Testis (tissue), 3 donors: Measurements from ENCODE around the gene EHBP1L1. TPM values are rescaled to one million over a fixed set of nuclear protein-coding genes. Genes with fewer than 3 reads are reported as not detected.

Experiments used
- DNase-seq: peaks from one replicate; pipeline ENCODE4 v3.0.0-alpha.2; 2019
- H3K27ac ChIP-seq, 2 donors: fragments of 200-600 bp; sonication (generic); one replicate each; pipeline ENCODE4 v1.5.1; 2019
- H3K27me3 ChIP-seq: fragments of 200-600 bp; sonication (generic); one replicate; pipeline ENCODE4 v1.5.1; 2019
- H3K36me3 ChIP-seq: fragments of 200-600 bp; sonication (generic); one replicate; pipeline ENCODE4 v1.5.1; 2017; ENCODE audit warnings: low read depth; ENCODE audit errors: missing control alignments
- H3K4me1 ChIP-seq: fragments of 200-600 bp; sonication (generic); one replicate; pipeline ENCODE4 v1.5.1; 2019
- H3K4me3 ChIP-seq, 2 donors: fragments of 200-600 bp; sonication (generic); one replicate each; pipeline ENCODE4 v1.5.1; 2017 to 2019
- H3K9me3 ChIP-seq: fragments of 200-600 bp; sonication (generic); one replicate; pipeline ENCODE4 v1.5.1; 2017
- POLR2A ChIP-seq: fragments of 450-650 bp; IDR thresholded peaks from one replicate; pipeline ENCODE4 v1.6.1; 2017; ENCODE audit warnings: antibody characterized with exemption, mild to moderate bottlenecking, moderate library complexity
- WGBS, 2 donors: methylation state at CpG; one replicate each; pipeline ENCODE4 v1.1.5; 2018; 5-methylcytosine and 5-hydroxymethylcytosine counted together
- intact Hi-C: fragments of 100-400 bp; cut with DNase I; formaldehyde crosslinking; loops from one replicate; pipeline ENCODE4 v1.15.1; 2023; ENCODE audit warnings: low total_unique reads
- polyA plus RNA-seq: library from polyadenylated mRNA; stranded (reverse); fragments of 350-450 nt; fragmentation: Illumina TruSeq; extraction: RNeasy Lipid Tissue Mini Kit (QIAGEN cat#74804); gene quantifications from one replicate; pipeline ENCODE4 v1.2.3, GENCODE V29; 2014; ENCODE audit warnings: low read depth, low replicate concordance; ENCODE audit not compliant: insufficient read depth
- total RNA-seq, 2 donors: library from RNA; depleted of rRNA; stranded (reverse); fragments of >200 nt; gene quantifications; one replicate each; pipeline ENCODE4 v1.2.3, GENCODE V29; 2016
- TF ChIP-seq, protein P1 (sequence below), 3 experiments: fragments of 450-650 bp in 2 of 3; fragments of 200-600 bp in 1 of 3; sonication (generic) in 1 of 3; IDR thresholded peaks; one replicate each; pipeline ENCODE4 v1.5.1; 2016 to 2019; ENCODE audit warnings: antibody characterized with exemption in 3 of 3, mild to moderate bottlenecking in 2 of 3, moderate library complexity in 1 of 3

The EHBP1L1 gene
- total and polyA plus RNA-seq, 3 donors from 2014 or later: 20.5 to 66.8 (median 51.0) TPM

DNA sequence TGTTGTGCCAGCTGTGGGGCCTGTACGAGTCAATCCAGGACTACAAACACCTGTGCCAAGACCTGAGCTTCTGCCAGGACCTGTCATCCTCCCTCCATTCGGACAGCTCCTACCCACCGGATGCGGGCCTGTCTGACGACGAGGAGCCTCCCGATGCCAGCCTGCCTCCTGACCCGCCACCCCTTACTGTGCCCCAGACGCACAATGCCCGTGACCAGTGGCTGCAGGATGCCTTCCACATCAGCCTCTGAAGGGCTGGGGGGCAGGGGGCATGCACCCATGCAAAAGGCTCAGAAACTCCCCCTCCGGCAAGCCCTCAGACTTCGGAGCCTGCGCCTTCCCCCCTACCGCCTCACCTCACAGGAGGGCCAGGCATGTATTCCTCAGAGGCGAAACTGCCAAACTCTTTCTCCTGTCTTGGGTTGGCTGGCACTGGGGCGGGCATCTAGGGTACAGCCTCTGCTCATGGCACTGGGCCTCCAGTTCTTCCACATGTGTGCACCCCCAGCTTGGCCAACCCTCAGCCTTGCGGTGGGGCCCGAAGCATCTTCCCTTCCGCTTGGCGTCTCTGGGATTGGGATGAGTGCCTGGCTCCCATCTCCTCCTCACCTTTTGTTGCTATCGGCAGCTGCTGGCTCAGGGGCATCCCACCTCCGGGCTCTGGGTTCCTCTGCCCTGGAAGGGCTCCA, 2.3 kb upstream of the EHBP1L1 start:
- Histone ChIP-seq H3K4me3 (peak overlapping the region; percentile 68 to 69), H3K9me3 (no peaks in the 10 kb centered on the region), H3K4me1 (peaks cover 62% of the 10 kb centered on the region), H3K36me3 (no peaks in the 10 kb centered on the region), H3K27me3 (no peaks in the 10 kb centered on the region), H3K27ac (peak overlapping the region in 1 of 2 donors; percentile 92)
- intact Hi-C loops: no loop called here
- no peak for DNase-seq
- no peak for TF ChIP-seq POLR2A
- TF ChIP-seq, protein P1, sequence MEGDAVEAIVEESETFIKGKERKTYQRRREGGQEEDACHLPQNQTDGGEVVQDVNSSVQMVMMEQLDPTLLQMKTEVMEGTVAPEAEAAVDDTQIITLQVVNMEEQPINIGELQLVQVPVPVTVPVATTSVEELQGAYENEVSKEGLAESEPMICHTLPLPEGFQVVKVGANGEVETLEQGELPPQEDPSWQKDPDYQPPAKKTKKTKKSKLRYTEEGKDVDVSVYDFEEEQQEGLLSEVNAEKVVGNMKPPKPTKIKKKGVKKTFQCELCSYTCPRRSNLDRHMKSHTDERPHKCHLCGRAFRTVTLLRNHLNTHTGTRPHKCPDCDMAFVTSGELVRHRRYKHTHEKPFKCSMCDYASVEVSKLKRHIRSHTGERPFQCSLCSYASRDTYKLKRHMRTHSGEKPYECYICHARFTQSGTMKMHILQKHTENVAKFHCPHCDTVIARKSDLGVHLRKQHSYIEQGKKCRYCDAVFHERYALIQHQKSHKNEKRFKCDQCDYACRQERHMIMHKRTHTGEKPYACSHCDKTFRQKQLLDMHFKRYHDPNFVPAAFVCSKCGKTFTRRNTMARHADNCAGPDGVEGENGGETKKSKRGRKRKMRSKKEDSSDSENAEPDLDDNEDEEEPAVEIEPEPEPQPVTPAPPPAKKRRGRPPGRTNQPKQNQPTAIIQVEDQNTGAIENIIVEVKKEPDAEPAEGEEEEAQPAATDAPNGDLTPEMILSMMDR (IDR thresholded peaks at IDR 0.05): no peak
- 26 to 27% methylated on average over 15 to 22 of the region's 22 CpGs for WGBS, 2 donors

DNA sequence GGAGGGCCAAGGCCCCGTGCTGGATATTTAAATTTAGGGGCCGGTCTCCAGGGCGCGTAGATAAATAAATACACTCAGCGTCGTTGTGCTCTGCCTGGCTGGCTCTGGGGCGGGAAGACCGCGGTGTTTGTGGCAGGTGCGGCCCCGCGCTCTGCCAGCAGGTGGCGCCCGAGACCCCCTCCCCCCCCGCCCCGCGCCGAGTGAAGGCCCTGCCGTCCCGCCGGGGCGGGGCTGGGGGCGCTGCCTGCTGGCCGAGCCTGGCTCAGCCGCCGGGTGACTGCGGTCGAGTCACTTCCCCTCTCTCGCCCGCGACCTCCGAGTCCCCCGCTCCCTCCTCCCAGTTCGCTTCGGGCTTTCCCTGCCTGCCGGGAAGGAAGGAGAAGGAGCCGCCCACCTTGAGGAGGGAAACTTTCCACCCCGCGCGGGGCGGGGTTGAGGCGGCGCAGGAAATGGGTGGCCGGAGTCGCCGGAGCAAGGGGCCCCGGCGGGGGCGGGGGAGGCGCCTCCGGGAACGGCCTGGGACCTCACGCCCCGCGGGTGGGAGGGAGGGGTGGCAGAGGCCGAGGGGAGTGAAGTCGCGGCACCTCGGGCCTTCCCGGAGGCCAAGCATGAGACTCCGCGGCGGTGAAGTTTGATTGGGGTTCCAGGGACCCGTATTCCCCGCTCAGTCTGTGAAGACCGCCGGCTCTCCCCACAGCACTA, 1.6 kb upstream of the EHBP1L1 start:
- peak overlapping the region; percentile 84 to 92 for H3K27ac ChIP-seq
- H3K27me3 ChIP-seq: no peaks in the 10 kb centered on the region
- no peaks in the 10 kb centered on the region for H3K36me3 ChIP-seq
- TF ChIP-seq POLR2A: no peak
- TF ChIP-seq, protein P1 (IDR thresholded peaks at IDR 0.05): peak; percentile 90 to 98 (median 93)
- no peaks in the 10 kb centered on the region for H3K9me3 ChIP-seq
- intact Hi-C loops: no loop called here
- DNase-seq: peak; percentile 85
- peaks cover 56% of the 10 kb centered on the region for H3K4me1 ChIP-seq
- peak overlapping the region; percentile 57 to 68 for H3K4me3 ChIP-seq
- 1 to 2% methylated on average over 10 to 67 of the region's 67 CpGs for WGBS, 2 donors

DNA sequence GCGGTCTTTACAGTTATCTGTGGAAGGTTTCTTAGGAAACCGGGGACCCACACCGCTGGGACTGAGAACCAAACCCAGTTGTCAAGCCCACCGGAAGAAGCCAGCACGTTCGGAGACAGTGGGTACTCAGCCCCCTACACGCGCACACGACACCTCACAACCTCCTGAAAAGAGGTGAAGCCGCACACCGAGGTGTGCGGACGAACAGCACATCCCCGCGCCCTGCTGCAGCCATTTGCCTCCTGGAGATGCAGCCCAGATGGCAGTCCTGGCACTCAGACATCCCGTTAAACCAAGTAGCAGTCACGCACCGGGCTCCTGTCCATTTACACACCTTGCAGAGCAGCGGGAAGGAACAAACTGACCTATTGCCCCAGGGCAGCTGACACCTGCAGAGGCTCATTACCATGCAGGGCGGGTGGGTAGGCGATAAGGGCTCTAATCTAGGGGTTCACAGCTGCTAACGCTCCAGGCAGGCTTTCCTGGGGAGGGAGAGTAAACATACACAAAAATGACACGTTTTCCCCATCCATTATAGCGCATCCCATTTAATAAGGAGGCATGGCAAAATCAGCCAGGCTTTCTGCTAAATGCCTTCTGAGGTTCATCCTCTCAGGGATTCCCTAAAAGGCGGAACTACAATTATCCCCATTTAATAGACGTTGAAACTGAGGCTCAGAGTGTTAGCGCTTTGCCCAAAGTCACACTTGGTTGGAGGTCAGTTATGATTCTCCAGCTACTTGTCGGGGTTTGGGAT, 864 bp upstream of the EHBP1L1 start:
- intact Hi-C loops: no loop called here
- H3K27me3 ChIP-seq: no peaks in the 10 kb centered on the region
- peak overlapping the region; percentile 68 to 71 for H3K4me3 ChIP-seq
- H3K27ac ChIP-seq: peak overlapping the region; percentile 84 to 92
- no peak for DNase-seq
- no peaks in the 10 kb centered on the region for H3K36me3 ChIP-seq
- H3K9me3 ChIP-seq: no peaks in the 10 kb centered on the region
- 24% methylated on average over 26 to 28 of the region's 28 CpGs for WGBS, 2 donors
- TF ChIP-seq, protein P1 (IDR thresholded peaks at IDR 0.05): no peak
- no peak for TF ChIP-seq POLR2A
- peaks cover 54% of the 10 kb centered on the region for H3K4me1 ChIP-seq

DNA sequence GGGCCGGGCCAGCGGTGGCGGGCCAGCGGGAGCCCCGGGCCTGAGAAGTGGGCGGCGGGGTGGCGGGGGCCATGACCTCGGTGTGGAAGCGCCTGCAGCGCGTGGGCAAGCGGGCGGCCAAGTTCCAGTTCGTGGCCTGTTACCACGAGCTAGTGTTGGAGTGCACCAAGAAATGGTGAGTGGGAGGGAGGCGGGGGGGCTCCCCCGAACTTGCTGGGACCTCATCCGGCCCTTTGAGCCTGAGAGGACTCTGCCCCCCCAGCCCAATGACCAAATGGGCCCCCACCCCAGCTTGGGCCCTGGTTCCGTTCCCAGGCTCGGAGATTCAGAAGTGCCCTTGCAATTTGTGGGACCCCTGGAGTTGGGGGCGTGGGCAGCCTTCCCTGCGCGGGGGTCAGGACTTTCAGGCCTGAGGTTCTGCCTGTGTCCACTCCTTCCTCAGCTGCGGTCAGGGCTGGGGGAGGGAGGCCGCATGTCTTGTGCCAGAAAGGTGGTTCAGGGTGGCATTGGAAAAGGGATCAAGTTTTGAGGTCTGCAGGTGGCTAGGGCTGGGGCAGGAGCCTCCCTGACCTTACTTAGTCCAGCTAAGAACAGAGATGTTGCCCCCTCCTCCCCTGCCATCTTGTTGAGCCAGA, 496 bp downstream of the EHBP1L1 start:
- H3K27me3 ChIP-seq: no peaks in the 10 kb centered on the region
- H3K4me3 ChIP-seq: peak overlapping the region; percentile 66 to 71
- H3K36me3 ChIP-seq: no peaks in the 10 kb centered on the region
- no peaks in the 10 kb centered on the region for H3K9me3 ChIP-seq
- H3K4me1 ChIP-seq: peaks cover 48% of the 10 kb centered on the region
- DNase-seq: no peak
- TF ChIP-seq POLR2A: no peak
- TF ChIP-seq, protein P1 (IDR thresholded peaks at IDR 0.05): no peak
- intact Hi-C loops: no loop called here
- 4 to 5% methylated on average over 10 to 26 of the region's 26 CpGs for WGBS, 2 donors
- peak overlapping the region; percentile 79 to 92 for H3K27ac ChIP-seq
